GM20431 (cell line): Measurements from ENCODE around the gene ANP32A.

Source experiments
- in situ Hi-C: fragments of 300-500 bp; cut with MseI, MboI; formaldehyde crosslinking; loops from one replicate; pipeline ENCODE4 v1.15.0; 2020; ENCODE audit warnings: low sequenced_read_pairs; ENCODE audit not compliant: unreplicated experiment

Gene ANP32A

DNA sequence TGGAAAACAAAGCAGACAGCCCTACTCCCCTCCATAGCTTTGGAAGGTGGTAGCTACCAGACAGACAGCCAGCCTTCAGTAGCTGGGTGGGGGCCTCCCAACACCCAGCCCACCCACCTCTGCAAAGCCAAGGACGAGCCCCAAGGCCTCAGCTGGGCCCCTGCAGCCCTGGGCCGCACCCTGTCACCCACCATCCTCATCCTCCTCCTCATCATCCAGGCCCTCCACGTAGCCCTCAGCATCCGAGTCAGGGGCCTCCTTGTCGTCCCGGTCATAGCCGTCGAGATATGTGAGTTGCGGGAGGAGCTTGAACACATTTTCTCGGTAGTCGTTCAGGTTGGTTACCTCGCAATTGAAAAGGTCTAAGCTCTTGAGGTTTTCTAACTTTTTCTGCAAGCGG, 36.5 kb downstream of the ANP32A start:
- in situ Hi-C loops, result no loop called here

DNA sequence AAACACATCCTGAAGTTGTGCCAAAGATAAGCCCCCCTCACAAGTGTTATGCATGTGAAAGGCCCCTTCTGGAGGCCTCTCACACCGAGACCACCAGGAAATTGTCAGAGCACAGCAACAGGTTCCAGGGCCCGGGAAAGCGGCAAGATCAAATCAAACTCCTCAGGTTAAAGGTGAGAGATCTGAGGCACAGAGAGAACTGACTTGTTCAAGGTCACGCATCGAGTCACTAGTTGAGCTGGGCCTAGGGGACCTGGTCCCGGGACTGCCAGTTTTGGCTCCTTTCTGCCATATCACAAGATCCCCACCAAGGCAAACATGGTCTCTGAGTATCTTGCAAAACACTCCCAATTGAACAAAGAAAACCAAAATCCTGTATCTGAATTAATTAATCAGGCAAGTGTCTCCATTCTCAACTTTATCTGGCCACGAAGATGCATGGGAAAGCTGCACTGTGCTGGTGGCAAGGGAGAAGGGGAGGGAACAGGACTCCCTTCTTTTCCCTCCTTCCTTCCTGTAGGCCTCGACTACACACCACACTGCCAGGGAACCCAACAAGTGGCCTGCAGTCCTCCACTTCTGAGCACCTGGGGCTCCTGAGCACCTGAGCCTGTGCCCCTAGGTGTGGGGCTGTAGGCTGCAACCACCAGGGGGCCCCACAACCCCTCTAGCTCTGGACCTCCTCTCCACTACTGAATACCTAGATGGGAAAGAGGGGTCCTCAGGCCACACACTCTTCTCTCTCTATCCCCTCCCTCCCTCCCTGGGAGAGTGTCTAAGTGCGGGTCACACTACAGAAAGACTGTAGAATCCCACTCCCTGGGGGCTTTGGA, 37.3 kb downstream of the ANP32A start:
- in situ Hi-C loops, result no loop called here

DNA sequence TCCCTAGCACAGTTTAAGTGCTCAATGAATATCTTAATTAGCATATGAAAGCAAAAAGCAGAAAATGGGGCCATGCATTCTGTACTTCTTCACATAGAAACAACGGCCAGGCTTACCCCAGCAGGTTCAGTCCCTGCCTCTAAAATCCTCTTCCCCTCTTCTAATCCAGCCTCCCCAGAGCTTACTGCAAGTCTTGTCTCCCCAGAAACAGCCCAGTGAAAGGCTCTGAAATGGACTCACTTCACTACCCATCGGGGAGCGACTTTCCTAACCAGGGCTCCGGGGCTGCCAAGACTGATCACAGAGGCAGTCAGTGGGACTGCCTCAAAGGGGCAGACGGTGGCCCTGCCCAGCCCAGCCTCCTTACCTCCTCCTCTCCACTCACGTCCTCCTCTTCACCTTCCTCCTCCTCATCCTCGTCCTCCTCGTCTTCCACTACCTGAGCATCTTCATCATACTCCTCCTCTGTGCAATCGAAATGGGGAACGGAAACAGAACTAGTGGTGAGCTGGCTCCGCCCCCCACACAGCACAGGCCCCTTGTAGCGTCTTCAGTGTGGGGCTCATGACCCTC, 38.0 kb downstream of the ANP32A start:
- in situ Hi-C loops, result no loop called here

DNA sequence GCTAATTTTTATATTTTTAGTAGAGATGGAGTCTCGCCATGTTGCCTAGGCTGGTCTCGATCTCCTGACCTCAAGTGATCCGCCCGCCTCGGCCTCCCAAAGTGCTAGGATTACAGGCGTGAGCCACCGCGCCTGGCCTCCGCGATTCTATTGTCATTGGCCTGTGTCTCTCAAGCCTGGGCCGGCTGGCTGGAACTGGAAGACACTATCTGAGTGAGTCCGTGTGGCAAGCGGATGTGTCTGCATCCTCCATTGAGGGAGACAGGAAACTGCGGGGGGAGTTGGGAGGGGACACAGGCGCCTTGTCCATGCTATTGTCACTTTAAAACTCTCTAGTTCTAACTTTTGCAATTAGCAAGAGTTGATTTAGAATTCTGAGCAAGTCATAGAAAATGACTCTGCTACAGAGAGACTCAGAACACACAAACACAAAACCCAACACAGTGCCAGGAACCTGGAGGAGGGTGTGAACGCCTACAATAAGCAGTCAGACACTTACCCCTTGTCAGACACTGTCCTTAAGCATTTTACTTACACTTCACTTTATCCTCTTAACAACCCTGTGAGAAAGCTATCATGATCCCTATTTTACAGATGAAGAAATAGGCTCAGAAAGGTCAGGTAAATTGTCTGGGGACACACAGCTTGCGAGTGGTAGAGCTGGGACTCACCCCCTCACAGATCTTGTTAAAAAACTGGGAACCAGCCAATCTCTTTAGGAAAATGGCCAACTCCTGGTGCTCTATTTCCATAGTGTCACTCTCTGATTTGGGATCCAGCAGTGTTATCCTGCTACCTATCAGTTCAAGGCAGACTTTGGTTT, 38.7 kb downstream of the ANP32A start:
- in situ Hi-C loops, result no loop called here

DNA sequence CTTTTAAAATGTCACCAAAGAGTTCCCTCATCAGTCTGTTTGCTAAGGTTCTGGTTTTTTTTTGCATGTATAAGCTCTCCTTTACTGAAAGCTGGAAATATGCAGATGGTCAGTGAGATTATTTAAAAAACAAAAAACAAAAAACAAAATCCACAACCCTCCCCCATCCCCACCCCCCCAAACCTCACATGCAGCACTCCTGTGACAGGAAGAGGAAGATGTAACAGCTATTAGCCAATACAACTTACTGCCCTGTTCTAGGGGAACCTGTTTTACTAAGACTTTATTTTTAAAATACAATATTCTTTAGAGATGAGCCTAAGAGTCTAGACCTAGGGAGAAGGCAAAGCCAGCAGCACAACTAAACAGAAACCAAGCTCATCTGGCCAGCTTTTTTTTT, 39.5 kb downstream of the ANP32A start:
- in situ Hi-C loops, result no loop called here

DNA sequence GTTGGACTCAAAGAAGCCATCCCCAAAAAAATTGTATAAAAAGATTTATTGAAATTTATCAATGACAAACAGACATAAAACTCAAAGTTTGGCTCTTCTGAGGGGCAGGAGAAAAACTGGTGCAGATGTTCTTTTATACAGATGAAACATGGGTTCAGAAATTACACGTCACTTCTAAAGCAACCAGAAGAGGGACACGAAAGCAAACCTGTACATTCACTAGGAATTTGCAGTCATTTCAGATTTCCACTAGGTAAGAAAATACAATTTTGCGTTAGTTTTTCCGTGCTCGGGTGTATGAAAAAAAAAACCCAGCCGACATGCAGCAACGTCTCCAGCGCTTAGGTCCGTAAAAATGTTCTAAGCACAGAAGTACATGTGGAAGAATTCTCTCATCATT, 41.8 kb downstream of the ANP32A start:
- in situ Hi-C loops, result no loop called here

DNA sequence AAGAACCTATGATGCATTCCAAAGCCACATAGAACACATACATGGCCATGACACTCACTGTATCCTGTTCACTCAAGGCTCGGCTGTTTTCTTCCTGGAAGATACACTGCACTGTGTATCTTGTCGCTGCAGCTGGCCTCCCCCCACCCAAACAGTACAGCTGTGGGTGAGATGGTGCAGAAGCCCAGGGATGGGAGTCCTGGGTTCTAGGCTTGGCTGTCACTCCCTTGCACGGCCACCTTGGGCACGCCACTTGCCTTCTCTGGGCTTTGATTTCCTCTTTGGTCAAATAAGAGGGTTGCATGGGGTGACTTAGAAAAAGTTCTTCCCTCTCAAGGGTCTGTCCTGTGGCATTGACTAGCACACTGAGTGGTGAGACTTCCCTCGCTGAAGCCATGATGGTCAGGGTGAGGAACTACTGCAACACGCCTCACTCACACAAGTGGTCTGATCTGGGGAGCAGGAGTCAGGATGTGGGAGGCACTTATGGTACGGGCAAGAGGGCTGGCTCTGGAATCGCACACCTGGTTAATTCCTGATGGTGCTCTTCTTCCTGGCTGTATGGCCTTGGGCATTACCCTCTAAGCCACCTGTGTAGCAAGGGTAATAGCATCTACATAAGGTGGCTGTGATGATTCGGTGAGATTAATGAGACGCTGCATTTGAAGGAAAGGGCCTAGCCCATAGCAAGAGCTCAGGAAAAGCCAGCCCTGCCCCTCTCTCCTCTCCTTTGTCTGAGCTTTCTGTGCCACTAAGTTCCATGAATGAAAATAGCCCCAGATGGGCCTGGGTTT, 44.0 kb downstream of the ANP32A start:
- in situ Hi-C loops, result no loop called here

DNA sequence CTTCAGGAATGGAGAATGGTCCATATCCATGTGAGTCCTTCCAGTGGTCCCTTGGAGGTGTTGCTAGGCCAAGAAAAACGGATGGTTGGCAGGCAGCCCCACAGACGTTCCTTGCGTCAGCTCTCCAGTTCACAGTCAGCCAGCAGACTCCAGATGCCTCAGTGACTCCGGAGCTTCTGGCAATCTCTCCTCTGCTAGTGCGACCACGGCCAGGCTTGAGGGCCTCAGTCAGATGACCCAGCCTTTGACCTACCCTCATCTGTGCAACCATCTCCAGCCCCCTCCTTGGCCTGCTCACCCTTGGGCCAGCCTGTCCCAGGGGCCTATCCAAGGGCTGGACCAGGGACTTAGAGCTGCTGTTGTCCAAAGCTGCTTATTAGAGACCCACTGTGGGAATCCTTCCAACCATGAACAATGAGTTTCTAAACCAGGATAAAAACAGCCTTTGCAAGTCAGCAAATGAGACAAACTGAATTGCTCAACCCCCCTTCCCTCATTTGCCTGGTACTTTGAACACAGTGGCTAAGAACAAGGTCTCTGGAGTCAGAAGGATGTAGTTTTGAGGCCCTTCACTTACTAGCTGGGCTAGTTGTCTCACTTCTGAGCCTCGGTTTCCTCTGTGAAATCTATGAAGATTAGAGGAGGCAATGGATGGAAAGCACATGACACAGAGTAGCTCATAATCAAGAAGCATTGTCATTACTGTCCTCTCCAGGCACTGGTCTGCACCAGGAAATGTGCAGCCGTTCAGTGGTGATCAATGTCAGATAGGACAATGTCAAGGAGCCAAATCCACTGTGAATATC, 44.8 kb downstream of the ANP32A start:
- in situ Hi-C loops, result no loop called here

DNA sequence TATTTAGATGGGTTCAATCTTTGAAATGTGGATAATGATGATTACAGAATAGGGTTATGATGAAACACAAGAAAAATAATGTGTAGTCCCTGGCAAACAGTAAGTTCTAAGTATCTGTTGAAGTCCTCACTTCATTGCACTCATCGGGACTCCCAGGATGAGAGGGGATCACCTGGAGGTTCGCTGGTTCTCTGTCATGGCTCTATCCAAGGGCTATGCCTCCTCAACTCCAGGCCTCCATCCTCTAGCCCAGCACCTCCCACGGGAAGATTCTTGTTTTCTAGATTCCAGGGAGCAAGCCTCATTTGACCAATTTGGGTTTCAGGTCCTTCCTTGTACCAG, 45.5 kb downstream of the ANP32A start:
- in situ Hi-C loops, result no loop called here

DNA sequence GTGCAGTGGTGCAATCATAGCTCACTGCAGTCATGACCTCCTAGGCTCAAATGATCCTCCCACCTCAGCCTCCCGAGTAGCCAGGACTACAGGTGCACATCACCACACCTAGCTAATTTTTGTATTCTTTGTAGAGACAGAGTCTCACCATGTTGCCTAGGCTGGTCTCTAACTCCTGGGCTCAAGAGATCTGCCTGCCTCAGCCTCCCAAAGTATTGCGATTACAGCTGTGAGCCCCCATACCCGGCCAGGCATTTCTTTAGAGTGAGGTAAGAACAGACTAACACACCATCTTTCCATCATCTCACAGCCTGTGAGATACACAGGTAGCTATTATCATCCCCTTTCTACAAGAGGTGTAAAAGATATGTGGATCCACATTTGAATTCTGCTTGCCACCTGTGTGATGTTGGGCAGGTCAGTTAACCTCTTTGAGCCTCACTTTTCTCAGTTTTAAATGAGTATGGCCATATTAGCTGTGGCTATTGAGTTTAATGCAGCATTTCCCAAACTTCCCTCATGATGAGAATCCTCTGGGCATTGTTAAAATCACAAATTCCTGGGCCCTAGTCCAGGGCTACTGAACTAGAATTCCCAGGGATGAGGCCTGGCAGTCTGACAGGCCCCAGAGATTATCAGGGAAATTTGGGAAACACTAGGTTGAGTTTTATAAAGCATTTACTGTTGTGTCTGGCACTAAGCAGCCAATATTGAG, 46.0 kb downstream of the ANP32A start:
- in situ Hi-C loops, result no loop called here

DNA sequence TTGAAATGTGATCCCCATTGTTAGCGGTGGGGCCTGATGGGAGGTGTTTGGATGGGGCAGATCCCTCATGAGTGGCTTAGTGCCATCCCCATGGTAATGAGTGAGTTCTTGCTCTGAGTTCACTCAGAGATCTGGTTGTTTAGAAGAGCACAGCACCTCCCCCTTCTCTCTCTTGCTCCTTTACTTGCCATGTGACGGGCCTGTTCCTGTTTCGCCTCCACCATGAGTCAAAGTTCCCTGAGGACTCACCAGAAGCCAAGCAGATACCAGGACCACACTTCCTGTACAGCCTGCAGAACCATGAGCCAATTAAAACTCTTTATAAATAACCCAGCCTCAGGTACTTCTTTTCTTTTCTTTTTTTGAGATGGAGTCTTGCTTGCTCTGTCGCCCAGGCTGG, 46.6 kb downstream of the ANP32A start:
- in situ Hi-C loops, result no loop called here

DNA sequence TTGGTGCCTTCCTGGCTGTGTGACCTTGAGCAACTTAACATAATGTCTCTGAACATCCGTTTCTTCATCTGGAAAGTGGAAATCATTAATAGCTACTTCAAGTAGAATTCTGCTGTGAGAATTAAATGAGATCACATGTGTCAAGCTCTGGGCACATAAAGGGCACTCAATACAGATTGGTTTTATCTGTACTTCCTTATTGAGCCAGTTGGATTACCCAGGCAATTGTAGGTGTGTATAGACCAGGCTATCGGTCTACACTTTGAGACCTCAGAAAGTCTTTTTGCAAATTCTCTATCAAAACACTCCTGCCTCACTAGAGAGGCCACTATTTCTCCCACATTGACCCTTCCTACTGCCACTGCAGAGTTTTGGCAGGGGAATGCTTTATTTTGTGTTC, 47.7 kb downstream of the ANP32A start:
- in situ Hi-C loops, result no loop called here

DNA sequence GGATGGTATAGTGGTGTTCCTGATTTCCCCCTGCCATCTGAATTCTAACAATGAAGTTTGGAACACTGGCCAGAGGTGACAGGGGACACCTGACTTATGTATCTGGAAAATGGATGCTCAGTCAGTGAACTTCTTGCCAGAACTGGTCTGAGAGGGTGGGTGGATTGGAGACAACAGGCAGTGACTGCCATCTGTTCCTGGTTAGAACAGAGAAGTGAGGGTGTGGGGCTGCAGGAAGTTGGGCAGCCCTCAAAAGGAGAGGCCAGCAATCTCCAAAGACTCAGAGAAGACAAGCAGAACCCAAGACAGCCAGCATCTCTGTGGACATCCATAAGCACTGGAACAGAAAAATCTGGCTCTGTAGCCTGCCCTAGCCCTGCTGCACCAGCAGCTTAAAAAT, 50.5 kb downstream of the ANP32A start:
- in situ Hi-C loops, result no loop called here

DNA sequence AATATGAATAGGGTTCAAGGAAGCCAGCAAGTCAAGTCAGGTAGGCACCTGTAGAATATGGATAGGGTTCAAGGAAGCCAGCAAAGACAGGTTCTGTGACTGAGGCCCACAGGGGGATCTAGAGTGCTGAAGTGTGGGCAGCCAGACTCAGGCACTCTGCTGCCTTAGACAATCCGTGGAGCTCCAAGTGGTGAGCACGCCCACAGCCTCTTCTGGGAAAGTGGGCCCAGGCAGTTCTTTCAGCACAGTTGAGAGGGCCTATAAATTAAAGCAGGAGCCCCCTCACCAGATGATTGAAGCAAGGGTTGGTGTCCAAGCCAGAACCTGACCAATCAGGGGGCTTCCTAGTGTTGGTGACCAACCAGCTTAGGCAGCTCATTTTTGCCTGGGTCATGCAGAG, 51.0 kb downstream of the ANP32A start:
- in situ Hi-C loops, result no loop called here

DNA sequence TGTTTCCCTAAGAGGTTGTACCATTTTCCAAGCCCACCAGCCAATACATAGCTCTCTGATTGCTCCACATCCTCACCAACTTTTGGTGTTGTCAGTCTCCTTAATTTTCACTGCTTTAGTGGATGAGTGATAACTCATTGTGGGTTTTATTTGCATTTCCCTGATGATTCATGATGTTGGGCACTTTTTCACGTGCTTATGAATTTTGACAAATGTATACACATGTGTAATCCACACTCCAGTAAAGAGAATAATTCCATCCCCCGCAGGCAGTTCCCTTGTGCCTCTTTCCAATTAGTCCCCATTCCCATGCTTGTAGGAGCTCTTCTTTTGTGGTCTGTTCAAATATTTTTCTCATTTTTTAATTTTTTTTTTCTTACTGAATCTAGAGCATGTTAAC, 52.4 kb downstream of the ANP32A start:
- in situ Hi-C loops, result no loop called here

DNA sequence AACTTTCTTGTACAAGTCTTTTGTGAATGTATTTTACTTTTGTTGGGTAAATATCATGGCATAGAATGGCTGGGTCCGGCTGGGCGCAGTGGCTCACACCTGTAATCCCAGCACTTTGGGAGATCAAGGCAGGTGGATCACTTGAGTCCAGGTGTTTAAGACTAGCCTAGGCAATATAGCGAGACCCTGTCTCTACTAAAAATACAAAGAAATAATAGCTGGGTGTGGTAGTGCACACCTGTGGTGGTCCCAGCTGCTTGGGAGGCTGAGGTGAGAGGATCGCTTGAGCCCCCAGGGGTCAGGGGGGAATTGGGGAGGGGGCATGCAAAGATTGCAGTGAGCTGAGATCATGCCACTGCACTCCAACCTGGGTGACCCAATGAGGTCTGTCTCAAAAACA, 52.9 kb downstream of the ANP32A start:
- in situ Hi-C loops, result no loop called here

DNA sequence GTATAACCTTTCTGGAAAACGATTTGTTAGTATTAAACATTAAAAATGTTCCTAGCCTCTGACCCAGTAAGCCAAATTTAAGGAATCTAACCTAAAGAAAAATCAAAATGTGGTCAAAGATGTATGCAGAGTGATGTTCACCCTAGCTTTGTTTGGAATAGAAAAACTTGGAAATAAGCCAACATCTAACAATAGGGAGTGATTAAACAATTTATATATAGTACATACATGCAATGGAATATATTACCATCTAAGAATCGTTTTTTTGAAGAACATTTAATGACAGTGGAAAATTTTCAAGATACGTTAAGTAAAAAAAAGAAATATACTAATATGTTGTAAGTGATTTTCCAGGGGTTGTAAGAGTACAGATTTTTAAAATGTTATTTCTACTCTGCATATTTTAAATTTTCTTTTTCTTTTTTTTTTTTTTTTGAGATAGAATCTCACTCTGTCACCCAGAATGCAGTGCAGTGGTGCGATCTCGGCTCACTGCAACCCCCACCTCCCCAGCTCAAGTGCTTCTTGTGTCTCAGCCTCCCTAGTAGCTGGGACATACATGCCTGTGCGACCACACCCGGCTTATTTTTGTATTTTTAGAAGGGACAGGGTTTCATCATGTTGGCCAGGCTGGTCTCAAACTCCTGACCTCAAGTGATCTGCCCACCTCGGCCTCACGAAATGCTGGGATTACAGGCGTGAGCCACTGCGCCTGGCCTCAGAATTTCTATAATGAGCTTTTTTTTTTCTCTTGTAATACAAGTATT, 54.9 kb downstream of the ANP32A start:
- in situ Hi-C loops, result no loop called here

DNA sequence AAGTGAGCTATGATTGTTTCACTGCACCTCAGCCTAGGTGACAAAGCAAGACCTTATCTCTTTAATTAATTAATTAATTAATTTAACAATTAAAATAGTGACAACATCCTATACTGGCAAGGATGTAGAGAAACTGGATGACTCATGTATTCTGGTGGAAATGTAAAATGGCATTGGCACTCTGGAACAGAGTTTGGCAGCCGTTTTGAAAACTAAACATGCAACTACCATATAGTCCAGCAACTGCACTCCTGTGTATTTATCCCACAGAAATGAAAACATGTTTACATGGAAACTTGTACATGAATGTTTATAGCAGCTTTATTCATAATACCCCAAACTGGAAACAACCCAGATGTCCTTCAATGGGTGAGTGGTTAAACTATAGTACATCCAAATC, 56.6 kb downstream of the ANP32A start:
- in situ Hi-C loops, result no loop called here
